ENCODE data around the gene BICD2.

The BICD2 gene

GRCh38 chr9:92754091-92754745 is 10.4 kb downstream of the BICD2 start:
- no peak overlapping the region for H3K4me3 ChIP-seq (replicated peaks; ENCODE audit: low read depth, low read length)
- DNase-seq (ENCODE audit: low read depth): no peak
- TF ChIP-seq CTCF (IDR thresholded peaks at IDR 0.05; ENCODE audit: low read length, missing control alignments): no peak

GRCh38 chr9:92752812-92753404 is 11.7 kb downstream of the BICD2 start:
- TF ChIP-seq CTCF (IDR thresholded peaks at IDR 0.05; ENCODE audit: low read length, missing control alignments): no peak
- H3K4me3 ChIP-seq (replicated peaks; ENCODE audit: low read depth, low read length): no peak overlapping the region
- no peak for DNase-seq (ENCODE audit: low read depth)

- no peak for TF ChIP-seq CTCF (IDR thresholded peaks at IDR 0.05; ENCODE audit: low read length, missing control alignments)
- peak; percentile 26 for DNase-seq (ENCODE audit: low read depth)
- no peak overlapping the region for H3K4me3 ChIP-seq (replicated peaks; ENCODE audit: low read depth, low read length)
Measured at GRCh38 chr9:92749934-92750315, 14.7 kb downstream of the BICD2 start.

GRCh38 chr9:92749071-92749933 is 15.3 kb downstream of the BICD2 start:
- no peak overlapping the region for H3K4me3 ChIP-seq (replicated peaks; ENCODE audit: low read depth, low read length)
- no peak for TF ChIP-seq CTCF (IDR thresholded peaks at IDR 0.05; ENCODE audit: low read length, missing control alignments)
- DNase-seq (ENCODE audit: low read depth): no peak

- TF ChIP-seq CTCF (IDR thresholded peaks at IDR 0.05; ENCODE audit: low read length, missing control alignments): no peak
- no peak for DNase-seq (ENCODE audit: low read depth)
- H3K4me3 ChIP-seq (replicated peaks; ENCODE audit: low read depth, low read length): no peak overlapping the region
Measured at GRCh38 chr9:92748233-92748497, 16.5 kb downstream of the BICD2 start.

- no peak for DNase-seq (ENCODE audit: low read depth)
- H3K4me3 ChIP-seq (replicated peaks; ENCODE audit: low read depth, low read length): no peak overlapping the region
- no peak for TF ChIP-seq CTCF (IDR thresholded peaks at IDR 0.05; ENCODE audit: low read length, missing control alignments)
Measured at GRCh38 chr9:92747459-92748232, 17.0 kb downstream of the BICD2 start.
